ENCODE results near the gene WTAP. TPM values are rescaled to one million over a fixed set of nuclear protein-coding genes. Genes with fewer than 3 reads are reported as not detected.

The WTAP gene
- total RNA-seq, 1 experiment from 2014 or later: 138 TPM

DNA sequence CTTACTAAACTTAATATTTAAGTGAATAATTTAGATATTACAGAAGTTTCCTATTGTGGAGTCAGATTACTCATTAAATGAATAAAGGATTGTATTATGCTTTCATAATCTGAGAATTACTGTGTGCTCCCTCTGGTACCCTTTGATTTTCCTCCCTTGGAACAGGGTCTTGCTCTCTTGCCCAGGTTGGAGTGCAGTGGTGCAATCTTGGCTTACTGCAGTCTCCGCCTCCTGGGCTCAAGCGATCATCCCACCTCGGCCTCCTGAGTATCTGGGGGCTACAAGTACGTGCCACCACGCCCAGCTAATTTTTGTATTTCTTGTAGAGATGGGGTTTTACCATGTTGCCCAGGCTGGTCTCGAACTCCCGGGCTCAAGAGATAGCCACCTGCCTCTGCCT is 9.6 kb downstream of the WTAP start:
- WGBS (ENCODE audit: extremely low coverage, insufficient read length, low lambda C conversion rate): no CpG with 5 or more reads among the region's 7 CpGs
- no peak overlapping the region for H3K27ac Mint-ChIP-seq

More for the DNA sequence above, 9.6 kb downstream of the WTAP start:
- H3K4me3 Mint-ChIP-seq: no peak overlapping the region
- Histone ChIP-seq H2BK15ac (ENCODE audit: low read depth, low read length) (no peak overlapping the region), H4K5ac (ENCODE audit: insufficient read length, low read depth, low read length) (no peak overlapping the region), H3K23me2 (ENCODE audit: insufficient read length, low read depth, low read length, poor library complexity, severe bottlenecking) (no peaks in the 10 kb centered on the region), H2BK12ac (ENCODE audit: insufficient read length, low read depth, low read length) (no peak overlapping the region), H2BK5ac (ENCODE audit: insufficient read length, low read length) (no peak overlapping the region), H3K4me1 (ENCODE audit: insufficient read depth, low read length) (no peaks in the 10 kb centered on the region), H4K20me1 (ENCODE audit: control insufficient read depth, insufficient read depth, insufficient read length) (no peaks in the 10 kb centered on the region), H3T11ph (ENCODE audit: low read length) (no peak overlapping the region), H3K4ac (ENCODE audit: low read depth, low read length) (no peak overlapping the region), H3K9me3 (ENCODE audit: control insufficient read depth, low read depth, low read length) (no peaks in the 10 kb centered on the region), H3K23ac (ENCODE audit: insufficient read length, low read depth, low read length) (no peak overlapping the region), H3K4me2 (ENCODE audit: insufficient read depth, insufficient read length, low read length) (no peak overlapping the region), H3K56ac (ENCODE audit: insufficient read length, low read depth, low read length) (no peak overlapping the region), H3K9ac (ENCODE audit: extremely low read depth, insufficient read length, low read length) (no peak overlapping the region), H4K91ac (ENCODE audit: insufficient read length, low read depth, low read length) (no peak overlapping the region), H4K8ac (replicated peaks; ENCODE audit: insufficient read length, low read depth, low read length) (no peak overlapping the region), H3K27me3 (ENCODE audit: insufficient read depth, low read length) (no peaks in the 10 kb centered on the region), H3K79me2 (ENCODE audit: insufficient read depth, low read length) (peaks cover 43% of the 10 kb centered on the region; the same call in 1 of the 2 replicates), H2AFZ (ENCODE audit: low read length) (no peak overlapping the region), H2AK5ac (ENCODE audit: insufficient read length, low read length) (no peak overlapping the region), H3K14ac (ENCODE audit: insufficient read depth, low read length) (no peak overlapping the region), H3K27ac (ENCODE audit: insufficient read length, low read depth, low read length) (no peak overlapping the region), H3K18ac (ENCODE audit: insufficient read length, low read depth, low read length) (no peak overlapping the region), H3K79me1 (ENCODE audit: insufficient read depth, low read depth, low read length, poor library complexity, severe bottlenecking) (peaks cover 8% of the 10 kb centered on the region), H2BK20ac (ENCODE audit: low read depth, low read length, poor library complexity, severe bottlenecking) (no peak overlapping the region), H2BK120ac (ENCODE audit: low read depth, low read length, poor library complexity, severe bottlenecking) (no peak overlapping the region)
- H3K4me1 Mint-ChIP-seq: no peaks in the 10 kb centered on the region; a peak in 1 of 4 replicates
- no peak for DNase-seq
- no peaks in the 10 kb centered on the region for H3K27me3 Mint-ChIP-seq (ENCODE audit: low read depth)
- no peaks in the 10 kb centered on the region for H3K9me3 Mint-ChIP-seq
- TF ChIP-seq CTCF (conservative IDR thresholded peaks at IDR 0.05): no peak
- peaks cover 15 to 39% (median 39%) of the 10 kb centered on the region in 3 experiments; a peak in 6 of 7 replicates for H3K36me3 Mint-ChIP-seq (ENCODE audit: insufficient read depth in 1 of 3, low read depth in 3 of 3)

Measured in H9 (cell line).